Keratinocyte (primary cell): ENCODE measurements around the gene COMMD3. TPM values are rescaled to one million over a fixed set of nuclear protein-coding genes. Genes with fewer than 3 reads are reported as not detected.

ENCODE experiments used
- DNase-seq: peaks from one replicate; pipeline ENCODE4 v3.0.0-alpha.2; 2011; ENCODE audit warnings: low read depth, missing footprints, low spot score
- FAIRE-seq: peaks from 2 replicates; lab custom pipeline; 2011; peaks lifted over from hg19 to GRCh38; lab: Jason Lieb, UNC
- H2AFZ ChIP-seq: 2 replicates; pipeline ENCODE4 v1.6.0; 2012; ENCODE audit warnings: low read length, control low read depth, inconsistent platforms; ENCODE audit not compliant: control insufficient read depth
- H3K27ac ChIP-seq: 2 replicates; pipeline ENCODE4 v1.5.1; 2011; ENCODE audit warnings: low read length; ENCODE audit not compliant: control insufficient read depth, insufficient read depth
- H3K27me3 ChIP-seq: 3 replicates; pipeline ENCODE4 v1.6.0; 2011; ENCODE audit warnings: low read length; ENCODE audit not compliant: control insufficient read depth, insufficient read depth; ENCODE audit errors: extremely low read depth
- H3K36me3 ChIP-seq, 2 experiments: 2 replicates in 1 of 2; 3 replicates in 1 of 2; pipeline ENCODE4 v1.5.1; 2011; ENCODE audit warnings: low read length in 2 of 2, mild to moderate bottlenecking in 1 of 2; ENCODE audit not compliant: control insufficient read depth in 2 of 2, insufficient read depth in 2 of 2; ENCODE audit errors: extremely low read depth in 1 of 2
- H3K4me1 ChIP-seq: 3 replicates; pipeline ENCODE4 v1.5.1; 2011; ENCODE audit warnings: low read length; ENCODE audit not compliant: control insufficient read depth, insufficient read depth; ENCODE audit errors: extremely low read depth
- H3K4me2 ChIP-seq: 3 replicates; pipeline ENCODE4 v1.6.0; 2011; ENCODE audit warnings: low read depth, low read length; ENCODE audit not compliant: control insufficient read depth, insufficient read depth; ENCODE audit errors: extremely low read depth
- H3K4me3 ChIP-seq, 3 experiments: fragments of 200-600 bp in 1 of 3; sonication (generic) in 1 of 3; 2 replicates in 2 of 3; 3 replicates in 1 of 3; pipeline ENCODE4 v1.5.1; 2011 to 2016; ENCODE audit warnings: low read length in 3 of 3, mild to moderate bottlenecking in 3 of 3, control low read depth in 2 of 3, inconsistent platforms in 1 of 3, low read depth in 1 of 3, mixed read lengths in 1 of 3, mixed run types in 1 of 3, moderate library complexity in 1 of 3; ENCODE audit not compliant: control insufficient read depth in 2 of 3, insufficient read depth in 2 of 3; ENCODE audit errors: extremely low read depth in 1 of 3
- H3K79me2 ChIP-seq: 2 replicates; pipeline ENCODE4 v1.6.0; 2012; ENCODE audit warnings: low read length; ENCODE audit not compliant: control insufficient read depth, insufficient read depth
- H3K9ac ChIP-seq: 3 replicates; pipeline ENCODE4 v1.6.0; 2011; ENCODE audit warnings: low read length; ENCODE audit not compliant: control insufficient read depth, insufficient read depth; ENCODE audit errors: extremely low read depth
- H3K9me1 ChIP-seq: 3 replicates; pipeline ENCODE4 v1.6.0; 2011; ENCODE audit warnings: low read length; ENCODE audit not compliant: control insufficient read depth, insufficient read depth; ENCODE audit errors: extremely low read depth
- H3K9me3 ChIP-seq: 2 replicates; pipeline ENCODE4 v1.5.1; 2012; ENCODE audit warnings: low read depth, low read length; ENCODE audit not compliant: control insufficient read depth
- H4K20me1 ChIP-seq: 3 replicates; pipeline ENCODE4 v1.6.0; 2011; ENCODE audit warnings: low read length; ENCODE audit not compliant: control insufficient read depth, insufficient read depth; ENCODE audit errors: extremely low read depth
- EZH2 ChIP-seq: IDR thresholded peaks from one replicate; pipeline ENCODE4 v1.6.1; 2012; ENCODE audit warnings: inconsistent platforms, mild to moderate bottlenecking, low read length, moderate library complexity
- dilution Hi-C: fragments of 300-500 bp; cut with MboI; formaldehyde crosslinking; loops from one replicate; pipeline ENCODE4 v1.7.0; 2020; ENCODE audit warnings: low sequenced_read_pairs; ENCODE audit not compliant: extremely low pct_ligation_motif_present
- polyA plus RNA-seq, 5 experiments: library from polyadenylated mRNA; depleted of rRNA in 3 of 5; stranded (reverse) in 3 of 5; stranded (forward) in 1 of 5; unstranded in 1 of 5; fragments of >200 nt; gene quantifications; 1 replicate in 1 of 5; 2 replicates in 3 of 5; 3 replicates in 1 of 5; pipeline versions ENCODE4 v1.2.1 to v1.2.3, GENCODE V29; 2011 to 2012; ENCODE audit warnings: missing spikeins in 2 of 5, low read depth in 1 of 5, low replicate concordance in 1 of 5
- TF ChIP-seq, protein P1 (sequence below), 3 experiments: IDR thresholded peaks in 1 of 3; conservative IDR thresholded peaks in 1 of 3; optimal IDR thresholded peaks in 1 of 3; 2 replicates in 2 of 3; 3 replicates in 1 of 3; pipeline versions ENCODE3 to v1.5.1; 2011; ENCODE audit warnings: low read length in 3 of 3, mild to moderate bottlenecking in 3 of 3, moderate library complexity in 2 of 3, control low read depth in 1 of 3, inconsistent platforms in 1 of 3; ENCODE audit not compliant: insufficient read depth in 2 of 3; ENCODE audit errors: extremely low read depth in 1 of 3

Gene COMMD3
- polyA plus RNA-seq, 1 donor (not counting 4 experiments of a cell fraction or from before 2014, with no cell fraction given): 59.5 TPM

DNA sequence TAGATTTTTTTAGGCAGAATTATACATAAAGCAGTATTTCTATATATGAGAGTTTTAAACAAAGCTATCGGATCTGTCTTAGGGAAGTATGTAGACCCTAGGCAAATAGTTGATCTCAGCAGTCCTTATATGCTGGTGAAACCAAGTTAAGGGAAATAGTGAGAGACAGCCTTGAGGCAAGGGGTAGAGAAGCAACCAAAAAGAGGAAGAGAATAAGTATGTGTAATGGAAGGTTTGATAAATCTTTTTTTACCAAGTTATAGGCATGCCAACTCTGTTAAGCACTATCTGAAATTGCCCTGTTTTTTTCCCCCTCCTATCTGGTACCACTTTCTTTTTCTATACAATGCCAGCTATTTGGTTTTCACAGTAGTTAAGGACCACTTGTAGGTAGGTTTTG lies 49.0 kb downstream of the COMMD3 start:
- dilution Hi-C loops: no loop called here
- H3K9me3 ChIP-seq: no peaks in the 10 kb centered on the region
- H3K9me1 ChIP-seq: no peaks in the 10 kb centered on the region
- H3K9ac ChIP-seq: no peak overlapping the region
- FAIRE-seq: no peak
- H3K27me3 ChIP-seq: no peaks in the 10 kb centered on the region
- no peak overlapping the region for H3K4me3 ChIP-seq
- no peaks in the 10 kb centered on the region for H3K4me1 ChIP-seq
- DNase-seq: no peak
- H3K27ac ChIP-seq: no peak overlapping the region
- H2AFZ ChIP-seq: no peak overlapping the region
- no peaks in the 10 kb centered on the region for H3K79me2 ChIP-seq
- no peaks in the 10 kb centered on the region for H4K20me1 ChIP-seq
- TF ChIP-seq, protein P1, sequence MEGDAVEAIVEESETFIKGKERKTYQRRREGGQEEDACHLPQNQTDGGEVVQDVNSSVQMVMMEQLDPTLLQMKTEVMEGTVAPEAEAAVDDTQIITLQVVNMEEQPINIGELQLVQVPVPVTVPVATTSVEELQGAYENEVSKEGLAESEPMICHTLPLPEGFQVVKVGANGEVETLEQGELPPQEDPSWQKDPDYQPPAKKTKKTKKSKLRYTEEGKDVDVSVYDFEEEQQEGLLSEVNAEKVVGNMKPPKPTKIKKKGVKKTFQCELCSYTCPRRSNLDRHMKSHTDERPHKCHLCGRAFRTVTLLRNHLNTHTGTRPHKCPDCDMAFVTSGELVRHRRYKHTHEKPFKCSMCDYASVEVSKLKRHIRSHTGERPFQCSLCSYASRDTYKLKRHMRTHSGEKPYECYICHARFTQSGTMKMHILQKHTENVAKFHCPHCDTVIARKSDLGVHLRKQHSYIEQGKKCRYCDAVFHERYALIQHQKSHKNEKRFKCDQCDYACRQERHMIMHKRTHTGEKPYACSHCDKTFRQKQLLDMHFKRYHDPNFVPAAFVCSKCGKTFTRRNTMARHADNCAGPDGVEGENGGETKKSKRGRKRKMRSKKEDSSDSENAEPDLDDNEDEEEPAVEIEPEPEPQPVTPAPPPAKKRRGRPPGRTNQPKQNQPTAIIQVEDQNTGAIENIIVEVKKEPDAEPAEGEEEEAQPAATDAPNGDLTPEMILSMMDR (optimal IDR thresholded peaks at IDR 0.05 in 1 of 3, IDR thresholded peaks at IDR 0.05 in 1 of 3, conservative IDR thresholded peaks at IDR 0.05 in 1 of 3; ENCODE audit: extremely low read depth in 1 of 3, insufficient read depth in 2 of 3, low read length in 3 of 3): no peak
- TF ChIP-seq EZH2: no peak
- no peaks in the 10 kb centered on the region for H3K36me3 ChIP-seq
- no peak overlapping the region for H3K4me2 ChIP-seq

DNA sequence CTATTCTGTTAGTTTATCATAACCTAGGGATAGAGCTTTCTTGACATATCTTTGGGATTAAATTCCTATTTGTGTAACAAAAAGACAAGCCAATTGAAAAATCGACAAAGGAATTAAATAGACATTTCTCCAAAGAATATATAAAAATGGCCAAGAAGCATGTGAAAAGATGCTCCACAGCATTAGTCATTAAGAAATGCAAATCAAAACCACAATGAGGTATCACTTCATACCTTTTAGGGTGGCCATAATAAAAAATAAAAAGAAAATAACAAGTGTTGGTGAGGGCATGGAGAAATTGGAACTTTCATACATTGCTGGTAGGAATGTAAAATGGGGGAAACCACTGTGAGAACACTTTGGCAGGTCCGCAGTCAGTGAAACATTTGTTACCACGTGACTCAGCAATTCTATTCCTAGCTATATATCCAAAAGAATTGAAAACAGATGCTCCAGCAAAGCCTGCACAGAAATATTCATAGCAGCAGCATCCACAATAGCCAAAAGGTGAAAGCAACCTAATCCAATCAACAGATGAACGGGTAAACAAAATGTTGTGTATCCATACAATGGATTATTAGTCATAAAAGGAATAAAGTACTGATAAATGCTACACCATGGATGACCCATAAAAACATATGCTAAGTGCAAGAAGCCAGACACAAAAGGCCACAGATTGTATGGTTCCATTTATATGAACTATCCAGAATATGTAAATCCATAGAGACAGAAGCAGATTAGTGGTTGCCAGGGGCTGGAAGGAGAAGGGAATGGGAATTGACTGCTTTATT lies 49.7 kb downstream of the COMMD3 start:
- Histone ChIP-seq H3K4me2 (no peak overlapping the region), H3K9me1 (no peaks in the 10 kb centered on the region), H3K4me1 (no peaks in the 10 kb centered on the region), H3K27ac (no peak overlapping the region), H2AFZ (no peak overlapping the region), H3K4me3 (no peak overlapping the region), H3K9me3 (no peaks in the 10 kb centered on the region), H4K20me1 (no peaks in the 10 kb centered on the region), H3K27me3 (no peaks in the 10 kb centered on the region), H3K79me2 (no peaks in the 10 kb centered on the region), H3K36me3 (no peaks in the 10 kb centered on the region), H3K9ac (no peak overlapping the region)
- no peak for DNase-seq
- FAIRE-seq: no peak
- dilution Hi-C loops: no loop called here
- TF ChIP-seq, protein P1 (optimal IDR thresholded peaks at IDR 0.05 in 1 of 3, IDR thresholded peaks at IDR 0.05 in 1 of 3, conservative IDR thresholded peaks at IDR 0.05 in 1 of 3; ENCODE audit: extremely low read depth in 1 of 3, insufficient read depth in 2 of 3, low read length in 3 of 3): no peak
- TF ChIP-seq EZH2: no peak
